GM12891 (cell line): ENCODE measurements around the gene IFI30.

Experiments used
- POLR2A ChIP-seq: IDR thresholded peaks from 2 replicates; pipeline ENCODE4 v1.6.1; 2011; ENCODE audit warnings: low read depth, low read length, control low read depth
- POLR2AphosphoS5 ChIP-seq: IDR thresholded peaks from 2 replicates; pipeline ENCODE4 v1.6.1; 2011; ENCODE audit warnings: low read depth, low read length, control low read depth
- POU2F2 ChIP-seq: IDR thresholded peaks from 2 replicates; pipeline ENCODE4 v1.6.1; 2011; ENCODE audit warnings: low read depth, mild to moderate bottlenecking, control low read depth, low read length, moderate library complexity
- TAF1 ChIP-seq: IDR thresholded peaks from 2 replicates; pipeline ENCODE4 v1.6.1; 2011; ENCODE audit warnings: low read depth, low read length, control low read depth

GRCh38 chr19:18183529-18183928 is 9.9 kb downstream of the IFI30 start:
- TF ChIP-seq POLR2A (no peak), POLR2AphosphoS5 (no peak), TAF1 (no peak), POU2F2 (no peak)
